IMR-90 (cell line): ENCODE measurements around the gene ZNF644. TPM values are rescaled to one million over a fixed set of nuclear protein-coding genes. Genes with fewer than 3 reads are reported as not detected.

Experiments used
- ATAC-seq: fragments of 200-7000 bp; cut with Tn5 transposase; 2 replicates; pipeline ENCODE4 v1.9.1; 2020; ENCODE audit warnings: low read depth, mild to moderate bottlenecking, moderate library complexity
- BruUV-seq: library from RNA; stranded (reverse); fragments of 400-500 nt; replicated peaks from 2 replicates; lab custom pipeline; 2021; lab: Mats Ljungman, UMichigan
- CTCF ChIA-PET: fragments of 300-600 bp; formaldehyde crosslinking; extraction: SDS; loops from one replicate; lab custom pipeline; 2021; ENCODE audit warnings: antibody characterized with exemption; lab: Yijun Ruan, JAX
- POLR2A ChIA-PET: fragments of 300-600 bp; sonication (Branson Sonifier 250); formaldehyde crosslinking; loops from one replicate; lab custom pipeline; 2022; ENCODE audit warnings: antibody characterized with exemption; ENCODE audit not compliant: unreplicated experiment; lab: Charles Lee
- DNase-seq: peaks from one replicate; pipeline ENCODE4 v3.0.0; 2013
- H2AFZ ChIP-seq: replicated peaks from 2 replicates; pipeline ENCODE3; 2013; ENCODE audit warnings: low read length, mild to moderate bottlenecking; ENCODE audit not compliant: poor library complexity
- H2AK5ac ChIP-seq: 2 replicates; pipeline ENCODE4 v1.6.1; 2013; ENCODE audit warnings: low read depth, low read length, inconsistent platforms
- H2AK9ac ChIP-seq: replicated peaks from 2 replicates; pipeline ENCODE3; 2013; ENCODE audit warnings: mild to moderate bottlenecking, low read depth, low read length, moderate library complexity; ENCODE audit not compliant: poor library complexity
- H2BK120ac ChIP-seq: 2 replicates; pipeline ENCODE4 v1.6.1; 2013; ENCODE audit warnings: low read depth, low read length, inconsistent platforms
- H2BK15ac ChIP-seq: 3 replicates; pipeline ENCODE4 v1.6.1; 2013; ENCODE audit warnings: low read depth, low read length, inconsistent platforms
- H2BK20ac ChIP-seq: 2 replicates; pipeline ENCODE4 v1.6.1; 2013; ENCODE audit warnings: low read depth, mild to moderate bottlenecking, inconsistent platforms, low read length, moderate library complexity
- H2BK5ac ChIP-seq: 2 replicates; pipeline ENCODE4 v1.6.1; 2013; ENCODE audit warnings: mild to moderate bottlenecking, low read depth, low read length, inconsistent platforms; ENCODE audit not compliant: poor library complexity, severe bottlenecking
- H3K14ac ChIP-seq: replicated peaks from 2 replicates; pipeline ENCODE4 v1.6.1; 2013; ENCODE audit warnings: low read depth, low read length, inconsistent platforms
- H3K18ac ChIP-seq: 2 replicates; pipeline ENCODE4 v1.6.1; 2013; ENCODE audit warnings: low read depth, low read length, control low read depth
- H3K23ac ChIP-seq: 2 replicates; pipeline ENCODE4 v1.6.1; 2013; ENCODE audit warnings: low read depth, low read length, inconsistent platforms
- H3K27ac ChIP-seq: 2 replicates; pipeline ENCODE4 v1.5.1; 2013; ENCODE audit warnings: mild to moderate bottlenecking, control low read depth, low read length; ENCODE audit not compliant: insufficient read depth
- H3K27me3 ChIP-seq: 2 replicates; pipeline ENCODE4 v1.6.1; 2013; ENCODE audit warnings: low read length; ENCODE audit not compliant: control insufficient read depth, insufficient read depth
- H3K36me3 ChIP-seq: 2 replicates; pipeline ENCODE4 v1.6.1; 2013; ENCODE audit warnings: low read length, mixed read lengths; ENCODE audit not compliant: control insufficient read depth, insufficient read depth
- H3K4ac ChIP-seq: 2 replicates; pipeline ENCODE4 v1.6.1; 2013; ENCODE audit warnings: low read depth, low read length, inconsistent platforms
- H3K4me1 ChIP-seq: 2 replicates; pipeline ENCODE4 v1.6.1; 2013; ENCODE audit warnings: low read length, mixed read lengths; ENCODE audit not compliant: control insufficient read depth, insufficient read depth
- H3K4me2 ChIP-seq: 2 replicates; pipeline ENCODE4 v1.6.1; 2013; ENCODE audit warnings: low read depth, mild to moderate bottlenecking, control low read depth, low read length, moderate library complexity
- H3K4me3 ChIP-seq: 2 replicates; pipeline ENCODE4 v1.5.1; 2013; ENCODE audit warnings: low read depth, mild to moderate bottlenecking, control low read depth, low read length, moderate library complexity; ENCODE audit not compliant: insufficient read depth
- H3K56ac ChIP-seq: 2 replicates; pipeline ENCODE4 v1.6.1; 2013; ENCODE audit warnings: low read length, inconsistent platforms; ENCODE audit not compliant: insufficient read depth; ENCODE audit errors: extremely low read depth
- H3K79me1 ChIP-seq, 2 experiments: 2 replicates each; pipeline ENCODE4 v1.6.1; 2013; ENCODE audit warnings: low read length in 2 of 2, inconsistent platforms in 1 of 2, low read depth in 1 of 2
- H3K9ac ChIP-seq: 2 replicates; pipeline ENCODE4 v1.6.1; 2013; ENCODE audit warnings: low read depth, low read length, control low read depth
- H3K9me1 ChIP-seq: 2 replicates; pipeline ENCODE4 v1.6.1; 2013; ENCODE audit warnings: low read length, inconsistent platforms; ENCODE audit not compliant: insufficient read depth
- H3K9me3 ChIP-seq: 2 replicates; pipeline ENCODE4 v1.6.1; 2013; ENCODE audit warnings: low read length; ENCODE audit not compliant: control insufficient read depth, insufficient read depth
- H4K20me1 ChIP-seq: 2 replicates; pipeline ENCODE4 v1.6.1; 2013; ENCODE audit warnings: low read length, inconsistent platforms; ENCODE audit not compliant: insufficient read depth
- H4K5ac ChIP-seq: 2 replicates; pipeline ENCODE4 v1.6.1; 2013; ENCODE audit warnings: mild to moderate bottlenecking, low read depth, low read length, control low read depth
- H4K8ac ChIP-seq, 2 experiments: 2 replicates each; pipeline ENCODE4 v1.6.1; 2013; ENCODE audit warnings: low read depth in 2 of 2, low read length in 2 of 2, control low read depth in 1 of 2, inconsistent platforms in 1 of 2
- H4K91ac ChIP-seq: 2 replicates; pipeline ENCODE4 v1.6.1; 2013; ENCODE audit warnings: low read depth, low read length, inconsistent platforms; ENCODE audit not compliant: insufficient read depth
- BHLHE40 ChIP-seq: fragments of 150-350 bp; IDR thresholded peaks from 2 replicates; pipeline ENCODE4 v1.6.1; 2016; ENCODE audit warnings: mild to moderate bottlenecking, low read depth, low read length
- CHD1 ChIP-seq: IDR thresholded peaks from 2 replicates; pipeline ENCODE4 v1.6.1; 2012; ENCODE audit warnings: low read depth, low read length, improper control_type of control experiment
- FOS ChIP-seq: fragments of 150-350 bp; IDR thresholded peaks from 2 replicates; pipeline ENCODE4 v1.6.1; 2016; ENCODE audit warnings: low read depth, low read length
- MAFK ChIP-seq: IDR thresholded peaks from 2 replicates; pipeline ENCODE4 v1.6.1; 2012; ENCODE audit warnings: low read depth, low read length, improper control_type of control experiment
- POLR2A ChIP-seq: IDR thresholded peaks from 2 replicates; pipeline ENCODE4 v1.6.1; 2012; ENCODE audit warnings: mild to moderate bottlenecking, low read depth, low read length
- RAD21 ChIP-seq: IDR thresholded peaks from 2 replicates; pipeline ENCODE4 v1.6.1; 2012; ENCODE audit warnings: low read length, improper control_type of control experiment
- RFX5 ChIP-seq: IDR thresholded peaks from 2 replicates; pipeline ENCODE4 v1.8.0; 2012; ENCODE audit warnings: low read depth, mild to moderate bottlenecking, low read length, moderate library complexity
- SMC3 ChIP-seq: fragments of 150-350 bp; IDR thresholded peaks from 2 replicates; pipeline ENCODE4 v1.6.1; 2016; ENCODE audit warnings: low read depth, mild to moderate bottlenecking, antibody characterized with exemption, low read length, moderate library complexity
- WGBS, 2 experiments: methylation state at CpG; one replicate each; pipeline versions ENCODE4 v1.1.5 to v1.1.7; 2013; ENCODE audit warnings: missing lambda C conversion rate in 2 of 2; ENCODE audit not compliant: insufficient read length in 1 of 2; ENCODE audit errors: extremely low coverage in 2 of 2; 5-methylcytosine and 5-hydroxymethylcytosine counted together
- dilution Hi-C: fragments of 300-500 bp; cut with HindIII; formaldehyde crosslinking; loops from one replicate; pipeline ENCODE4 v1.14.3; 2018; ENCODE audit warnings: low sequenced_read_pairs; ENCODE audit not compliant: unreplicated experiment
- in situ Hi-C: fragments of 300-500 bp; cut with MboI; formaldehyde crosslinking; loops from 3 replicates; pipeline ENCODE4 v1.14.3; 2019; ENCODE audit warnings: low sequenced_read_pairs, inconsistent platforms, mixed read lengths
- intact Hi-C: fragments of 100-400 bp; cut with micrococcal nuclease; formaldehyde crosslinking; loops from 2 replicates; pipeline ENCODE4 v1.10.0; 2022
- polyA plus RNA-seq, 3 experiments: library from polyadenylated mRNA; depleted of rRNA; stranded (reverse); fragments of >200 nt; gene quantifications; 2 replicates each; pipeline ENCODE4 v1.2.3, GENCODE V29; 2012; ENCODE audit warnings: low replicate concordance in 1 of 3
- total RNA-seq: library from RNA; depleted of rRNA; stranded (reverse); fragments of >200 nt; gene quantifications from 2 replicates; pipeline ENCODE4 v1.2.3, GENCODE V29; 2012
- TF ChIP-seq, protein P1 (sequence below): fragments of 150-350 bp; IDR thresholded peaks from 2 replicates; pipeline ENCODE4 v1.6.1; 2016; ENCODE audit warnings: low read depth, mild to moderate bottlenecking, low read length, moderate library complexity, borderline replicate concordance

Gene ZNF644
- total and polyA plus RNA-seq, 2 of the 4 experiments (the other 2 are of a cell fraction) = 9.0 to 45.3 TPM

- Histone ChIP-seq H3K9me3 (no peaks in the 10 kb centered on the region), H3K27me3 (no peaks in the 10 kb centered on the region), H4K8ac (no peak overlapping the region), H3K14ac (no peak overlapping the region), H3K18ac (no peak overlapping the region), H2BK5ac (no peak overlapping the region), H4K5ac (no peak overlapping the region), H3K79me1 (peaks cover 22 to 42% of the 10 kb centered on the region in 2 experiments), H2BK20ac (no peak overlapping the region), H3K4me3 (no peak overlapping the region), H3K27ac (no peak overlapping the region), H3K56ac (no peak overlapping the region), H2AK5ac (no peak overlapping the region), H3K4me2 (no peak overlapping the region), H3K23ac (no peak overlapping the region), H2AFZ (no peak overlapping the region), H3K36me3 (0 out of 2 replicates have a peak, but pooled peaks cover 1% of the 10 kb centered on the region), H2AK9ac (no peak overlapping the region), H3K4me1 (peaks cover 2% of the 10 kb centered on the region; the same call in 1 of the 2 replicates), H3K9ac (no peak overlapping the region), H3K4ac (no peak overlapping the region), H4K20me1 (peaks cover 30% of the 10 kb centered on the region; the same call in 1 of the 2 replicates), H4K91ac (no peak overlapping the region), H2BK15ac (no peak overlapping the region), H3K9me1 (no peaks in the 10 kb centered on the region), H2BK120ac (no peak overlapping the region)
- DNase-seq (no peak), ATAC-seq (no peak)
- CTCF ChIA-PET = no interaction called here
- intact Hi-C loops = no loop called here
- in situ Hi-C loops = no loop called here
- no TSS peak for BruUV-seq
- POLR2A ChIA-PET = no interaction called here
- no peak for TF ChIP-seq CHD1
- no peak for TF ChIP-seq MAFK
- no peak for TF ChIP-seq FOS
- TF ChIP-seq RAD21 = no peak
- no peak for TF ChIP-seq SMC3
- no peak for TF ChIP-seq BHLHE40
- TF ChIP-seq, protein P1, sequence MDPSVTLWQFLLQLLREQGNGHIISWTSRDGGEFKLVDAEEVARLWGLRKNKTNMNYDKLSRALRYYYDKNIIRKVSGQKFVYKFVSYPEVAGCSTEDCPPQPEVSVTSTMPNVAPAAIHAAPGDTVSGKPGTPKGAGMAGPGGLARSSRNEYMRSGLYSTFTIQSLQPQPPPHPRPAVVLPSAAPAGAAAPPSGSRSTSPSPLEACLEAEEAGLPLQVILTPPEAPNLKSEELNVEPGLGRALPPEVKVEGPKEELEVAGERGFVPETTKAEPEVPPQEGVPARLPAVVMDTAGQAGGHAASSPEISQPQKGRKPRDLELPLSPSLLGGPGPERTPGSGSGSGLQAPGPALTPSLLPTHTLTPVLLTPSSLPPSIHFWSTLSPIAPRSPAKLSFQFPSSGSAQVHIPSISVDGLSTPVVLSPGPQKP = no peak
- no peak for TF ChIP-seq RFX5
- no peak for TF ChIP-seq POLR2A
- dilution Hi-C loops = no loop called here
- WGBS, 2 experiments = 100% methylated on average over 3 of the region's 7 CpGs; no CpG with 5 or more reads in 1 of the 2 experiments
Measured at GRCh38 chr1:90948301-90948700, 73.5 kb downstream of the ZNF644 start.
